ENCODE data around the gene EP400. TPM values are rescaled to one million over a fixed set of nuclear protein-coding genes. Genes with fewer than 3 reads are reported as not detected.
"Not testable (repeated sequence)": the region's sequence is repeated elsewhere in the genome, so short reads cannot be mapped to it uniquely, and the experiment has no call there.

EP400 gene
- total RNA-seq, 6 donors from 2014 or later: 21.7 to 61.8 (median 40.4) TPM

GRCh38 chr12:131943876-131944275, 5.9 kb upstream of the EP400 start:
- no peak for DNase-seq
- Histone ChIP-seq H3K36me3 (peaks cover 5 to 51% (median 13%) of the 10 kb centered on the region in 4 donors), H3K27me3 (no peaks in the 10 kb centered on the region), H3K4me1 (peaks cover 0 to 12% (median 2%) of the 10 kb centered on the region in 4 donors), H3K27ac (no peak overlapping the region), H3K4me3 (no peak overlapping the region), H3K9me3 (no peaks in the 10 kb centered on the region)
- no peak for ATAC-seq (ENCODE audit: low FRiP score in 2 of 2)
- TF ChIP-seq POLR2A (IDR thresholded peaks at IDR 0.05) (no peak), CTCF (IDR thresholded peaks at IDR 0.05) (no peak), POLR2AphosphoS5 (IDR thresholded peaks at IDR 0.05) (no peak), EP300 (IDR thresholded peaks at IDR 0.05) (no peak)
- WGBS, 2 donors: 89 to 98% methylated on average over 10 of the region's 10 CpGs

- Histone ChIP-seq H3K36me3 (peaks cover 5 to 42% (median 11%) of the 10 kb centered on the region in 4 donors), H3K4me1 (peaks cover 0 to 18% (median 3%) of the 10 kb centered on the region in 4 donors), H3K9me3 (no peaks in the 10 kb centered on the region), H3K27ac (no peak overlapping the region), H3K4me3 (no peak overlapping the region), H3K27me3 (no peaks in the 10 kb centered on the region)
- ATAC-seq (ENCODE audit: low FRiP score in 2 of 2) (no peak), DNase-seq (peak in 1 of 2 donors; percentile 80)
- no peak for TF ChIP-seq POLR2AphosphoS5 (IDR thresholded peaks at IDR 0.05)
- WGBS, 2 donors: 93% methylated on average over 31 to 35 of the region's 35 CpGs
Measured at GRCh38 chr12:131944601-131945251, 5.0 kb upstream of the EP400 start.

- H3K36me3 ChIP-seq: peaks cover 4 to 28% (median 5%) of the 10 kb centered on the region in 4 donors
- 75 to 88% methylated on average over 6 of the region's 6 CpGs for WGBS, 2 donors
- no peak for DNase-seq
- H3K4me1 ChIP-seq: peaks cover 8 to 35% (median 14%) of the 10 kb centered on the region in 4 donors
- H3K9me3 ChIP-seq: no peaks in the 10 kb centered on the region
- H3K27me3 ChIP-seq: no peaks in the 10 kb centered on the region
- no peak overlapping the region for H3K4me3 ChIP-seq
- TF ChIP-seq POLR2AphosphoS5 (IDR thresholded peaks at IDR 0.05): no peak
- TF ChIP-seq CTCF (IDR thresholded peaks at IDR 0.05): no peak
- H3K27ac ChIP-seq: no peak overlapping the region
- no peak for ATAC-seq (ENCODE audit: low FRiP score in 2 of 2)
Measured at GRCh38 chr12:131946757-131947156, 3.0 kb upstream of the EP400 start.

- Histone ChIP-seq H3K4me1 (peaks cover 8 to 41% (median 18%) of the 10 kb centered on the region in 4 donors), H3K36me3 (peaks cover 0 to 22% (median 0%) of the 10 kb centered on the region in 4 donors), H3K27ac (peak overlapping the region in 2 of 4 donors; percentile 44 to 69), H3K4me3 (no peak overlapping the region), H3K27me3 (no peaks in the 10 kb centered on the region), H3K9me3 (no peaks in the 10 kb centered on the region)
- TF ChIP-seq POLR2A (IDR thresholded peaks at IDR 0.05) (no peak), CTCF (IDR thresholded peaks at IDR 0.05) (no peak), EP300 (IDR thresholded peaks at IDR 0.05) (no peak)
- WGBS, 2 donors: 36 to 47% methylated on average over 8 of the region's 8 CpGs
- DNase-seq (no peak), ATAC-seq (ENCODE audit: low FRiP score in 2 of 2) (no peak)
Measured at GRCh38 chr12:131947482-131948027, 2.2 kb upstream of the EP400 start.

- ATAC-seq (ENCODE audit: low FRiP score in 2 of 2) (no peak), DNase-seq (no peak)
- Histone ChIP-seq H3K27ac (peak overlapping the region in 3 of 4 donors; percentile 87 to 88 (median 87)), H3K4me3 (no peak overlapping the region), H3K27me3 (no peaks in the 10 kb centered on the region), H3K4me1 (peaks cover 8 to 41% (median 20%) of the 10 kb centered on the region in 4 donors), H3K9me3 (no peaks in the 10 kb centered on the region), H3K36me3 (peaks cover 0 to 15% (median 0%) of the 10 kb centered on the region in 4 donors)
- TF ChIP-seq POLR2A (IDR thresholded peaks at IDR 0.05) (no peak), EP300 (IDR thresholded peaks at IDR 0.05) (no peak), CTCF (IDR thresholded peaks at IDR 0.05) (no peak), POLR2AphosphoS5 (IDR thresholded peaks at IDR 0.05) (no peak)
- 33 to 68% methylated on average over 1 of the region's 1 CpG for WGBS, 2 donors
Measured at GRCh38 chr12:131948166-131948712, 1.5 kb upstream of the EP400 start.

GRCh38 chr12:131948713-131949430, 870 bp upstream of the EP400 start:
- ATAC-seq (ENCODE audit: low FRiP score in 2 of 2): peak in 1 of 2 donors; percentile 10
- H3K4me1 ChIP-seq: peaks cover 8 to 41% (median 20%) of the 10 kb centered on the region in 4 donors
- not testable (repeated sequence) for DNase-seq, H3K9me3 ChIP-seq, H3K36me3 ChIP-seq, H3K27me3 ChIP-seq
- peak overlapping the region; percentile 22 to 100 (median 86) for H3K4me3 ChIP-seq
- 35 to 50% methylated on average over 18 to 23 of the region's 23 CpGs for WGBS, 2 donors
- peak overlapping the region; percentile 81 to 88 (median 87) for H3K27ac ChIP-seq

All from upper lobe of left lung (tissue), 6 donors.